NCI-H82 treated with DMSO at 0.1 percent for 48 hours (cell line): Measurements from ENCODE around the gene LAMA1.

Source experiments
- DNase-seq: peaks from one replicate; lab custom pipeline; 2025; ENCODE audit not compliant: unreplicated experiment; lab: John Stamatoyannopoulos, UW

LAMA1 gene

DNA sequence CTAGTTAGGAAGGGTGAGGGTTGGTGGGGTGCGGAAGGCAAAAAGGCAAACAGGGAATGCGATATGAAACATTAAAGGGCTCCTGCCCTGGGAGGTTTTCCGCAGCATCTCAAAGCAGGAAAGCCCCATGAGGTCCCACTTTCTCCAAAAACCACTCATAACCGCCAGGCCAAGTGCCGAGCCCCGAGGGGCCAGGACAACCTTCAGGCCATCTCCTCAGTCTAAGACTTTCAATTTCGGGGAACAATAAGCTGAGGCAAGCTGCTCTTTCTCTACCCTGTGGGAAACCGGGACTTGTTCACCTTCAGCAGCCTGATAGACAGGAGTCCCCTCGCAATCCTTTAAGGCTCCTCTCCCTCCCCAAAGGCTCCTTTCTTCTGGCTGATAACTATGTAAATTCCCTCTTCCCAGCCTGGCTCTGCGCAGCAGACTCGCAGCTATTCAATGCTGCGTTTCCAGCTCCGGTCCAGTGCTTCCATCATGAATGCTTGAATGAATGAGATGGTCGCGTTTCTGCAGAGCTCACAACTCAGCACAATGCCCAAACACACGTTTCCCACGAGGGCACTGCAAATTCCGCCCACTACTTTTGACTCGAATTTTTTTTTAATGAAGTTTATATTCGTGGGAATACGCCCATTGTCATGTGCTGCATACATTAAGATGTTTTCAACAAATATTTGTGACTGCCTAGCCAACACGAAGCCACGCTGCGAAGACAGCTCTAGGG is 1.4 kb downstream of the LAMA1 start:
- DNase-seq = peak; percentile 15

DNA sequence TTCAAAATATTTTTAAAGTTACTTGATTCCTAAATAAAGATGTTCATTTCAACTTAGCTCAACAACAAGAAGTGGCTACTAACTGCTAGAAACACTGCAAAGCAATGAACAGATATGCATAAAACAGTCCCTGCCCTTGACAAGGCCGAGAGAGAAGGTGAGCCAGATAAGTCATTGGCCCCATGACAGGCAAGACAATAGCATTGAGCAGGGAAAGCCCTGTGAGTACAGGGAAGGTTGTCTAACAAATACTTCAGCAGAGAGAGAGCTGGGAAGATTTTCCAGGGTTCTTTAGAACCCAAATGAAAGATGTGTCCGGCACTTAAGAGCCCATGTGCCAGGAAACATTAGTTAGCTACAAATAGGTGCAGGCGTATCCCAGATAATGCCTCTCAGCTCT is 4.7 kb downstream of the LAMA1 start:
- no peak for DNase-seq

DNA sequence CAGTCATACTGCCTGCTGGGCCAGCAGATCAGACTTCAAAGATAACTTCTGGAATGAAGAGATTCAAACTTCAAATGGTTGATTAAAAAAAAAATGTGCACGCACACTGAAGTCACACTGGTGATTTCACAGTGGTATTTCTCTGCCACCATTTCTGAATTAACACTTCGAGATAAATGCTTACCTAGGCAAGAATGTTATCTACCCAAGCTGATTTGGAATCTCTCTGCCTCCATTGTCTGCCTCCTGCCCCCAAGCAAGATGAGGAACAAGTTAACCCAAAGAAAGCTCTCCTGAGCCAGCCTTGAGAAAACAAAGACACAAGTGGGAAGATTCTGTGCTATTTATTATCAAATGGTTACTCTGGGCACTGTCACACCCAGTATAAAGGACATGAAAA is 6.5 kb downstream of the LAMA1 start:
- DNase-seq = no peak

DNA sequence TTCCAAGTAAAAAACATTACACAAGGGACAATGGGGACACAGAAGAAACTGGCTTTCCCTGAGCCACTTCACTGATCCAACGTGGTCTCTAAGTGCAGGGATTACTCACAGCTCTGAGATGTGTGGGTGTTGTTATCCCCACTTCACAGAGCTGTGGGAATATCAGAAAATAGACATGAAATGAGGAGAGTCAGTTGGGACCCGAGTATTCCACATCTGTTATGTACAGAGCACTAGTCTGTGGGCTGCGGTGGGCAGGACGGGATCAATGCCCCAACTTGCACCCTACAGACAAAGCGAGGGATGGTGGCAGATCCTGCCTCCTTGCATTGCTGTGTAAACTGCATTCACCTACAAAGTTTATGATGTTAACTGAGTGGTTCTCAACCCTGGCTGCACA is 11.7 kb downstream of the LAMA1 start:
- DNase-seq = no peak

DNA sequence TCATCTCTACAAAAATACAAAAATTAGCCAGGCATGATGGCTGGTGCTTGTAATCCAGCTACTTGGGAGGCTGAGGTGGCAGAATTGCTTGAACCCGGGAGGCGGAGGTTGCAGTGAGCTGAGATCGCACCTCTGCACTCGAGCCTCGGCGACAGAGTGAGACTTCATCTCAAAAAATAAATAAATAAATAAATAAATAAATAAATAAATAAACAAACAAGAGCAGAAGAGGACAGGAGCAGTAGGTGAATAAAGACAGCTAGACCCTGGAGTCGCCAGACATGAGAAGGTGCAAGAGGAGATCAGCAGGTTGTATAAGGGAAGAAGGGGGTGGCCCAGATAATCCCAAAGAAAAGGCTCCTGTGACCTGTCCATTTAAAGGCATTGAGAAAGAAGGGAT is 12.3 kb downstream of the LAMA1 start:
- no peak for DNase-seq

- DNase-seq = no peak
Measured at GRCh38 chr18:7104649-7105048, 12.9 kb downstream of the LAMA1 start.

- no peak for DNase-seq
Measured at GRCh38 chr18:7102131-7102530, 15.5 kb downstream of the LAMA1 start.

DNA sequence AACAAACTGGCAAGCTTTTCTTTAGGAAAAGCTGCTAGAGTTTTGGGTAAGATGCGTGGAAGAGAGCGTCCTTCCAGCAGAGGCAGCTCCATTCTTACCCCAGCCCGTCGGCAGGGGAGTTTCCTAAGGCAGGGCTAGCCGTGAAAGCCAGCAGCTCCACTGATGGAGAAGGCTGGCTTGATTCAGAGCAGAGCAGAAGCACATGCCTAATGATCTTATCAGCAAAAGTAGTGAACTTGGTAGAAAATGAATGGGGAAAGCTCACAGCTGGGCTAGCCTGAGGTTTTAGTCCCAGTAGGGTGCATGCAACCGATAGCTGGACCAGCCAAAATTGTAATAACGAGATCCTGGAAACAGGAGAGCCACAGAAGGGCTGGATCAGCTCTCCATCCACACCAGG is 20.8 kb downstream of the LAMA1 start:
- no peak for DNase-seq

DNA sequence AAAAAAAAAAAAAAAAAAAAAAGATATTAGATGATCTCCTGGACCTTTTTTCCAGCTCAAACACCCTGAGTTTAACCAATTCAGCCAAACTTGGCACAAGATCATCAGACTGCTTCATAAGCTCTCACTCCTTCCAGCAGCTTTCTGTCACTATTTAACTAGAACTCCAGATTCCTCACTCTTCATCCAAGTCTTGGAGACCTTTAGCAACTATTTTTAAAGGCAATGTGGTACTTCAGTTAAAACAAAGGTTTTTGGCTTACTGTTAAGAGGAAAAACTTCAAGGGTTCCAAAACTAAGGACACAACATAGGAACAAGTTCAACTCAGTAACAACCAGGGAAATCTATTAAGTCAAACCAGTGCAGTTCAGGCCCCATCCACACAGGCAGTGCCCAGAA is 23.2 kb downstream of the LAMA1 start:
- DNase-seq = no peak

DNA sequence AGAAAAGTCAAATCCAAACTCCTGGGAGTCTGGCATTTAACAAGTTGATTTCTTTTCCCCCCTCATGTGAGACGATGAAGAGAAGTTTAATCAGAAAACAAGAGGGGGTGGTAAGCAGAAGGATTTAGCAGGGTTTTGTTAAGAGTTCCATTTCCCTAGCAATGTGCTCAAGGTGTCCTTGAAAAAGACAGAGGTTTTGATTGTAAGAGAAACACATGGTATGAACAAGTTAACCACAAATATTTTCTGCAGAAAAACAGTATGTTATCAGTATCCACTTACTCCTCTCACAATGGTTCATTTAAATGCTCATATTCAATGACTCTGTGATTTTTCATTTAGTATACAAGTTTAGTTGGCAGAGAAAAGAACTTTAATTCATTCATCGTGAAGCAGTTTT is 26.8 kb downstream of the LAMA1 start:
- no peak for DNase-seq

- no peak for DNase-seq
Measured at GRCh38 chr18:7089369-7089768, 28.2 kb downstream of the LAMA1 start.

DNA sequence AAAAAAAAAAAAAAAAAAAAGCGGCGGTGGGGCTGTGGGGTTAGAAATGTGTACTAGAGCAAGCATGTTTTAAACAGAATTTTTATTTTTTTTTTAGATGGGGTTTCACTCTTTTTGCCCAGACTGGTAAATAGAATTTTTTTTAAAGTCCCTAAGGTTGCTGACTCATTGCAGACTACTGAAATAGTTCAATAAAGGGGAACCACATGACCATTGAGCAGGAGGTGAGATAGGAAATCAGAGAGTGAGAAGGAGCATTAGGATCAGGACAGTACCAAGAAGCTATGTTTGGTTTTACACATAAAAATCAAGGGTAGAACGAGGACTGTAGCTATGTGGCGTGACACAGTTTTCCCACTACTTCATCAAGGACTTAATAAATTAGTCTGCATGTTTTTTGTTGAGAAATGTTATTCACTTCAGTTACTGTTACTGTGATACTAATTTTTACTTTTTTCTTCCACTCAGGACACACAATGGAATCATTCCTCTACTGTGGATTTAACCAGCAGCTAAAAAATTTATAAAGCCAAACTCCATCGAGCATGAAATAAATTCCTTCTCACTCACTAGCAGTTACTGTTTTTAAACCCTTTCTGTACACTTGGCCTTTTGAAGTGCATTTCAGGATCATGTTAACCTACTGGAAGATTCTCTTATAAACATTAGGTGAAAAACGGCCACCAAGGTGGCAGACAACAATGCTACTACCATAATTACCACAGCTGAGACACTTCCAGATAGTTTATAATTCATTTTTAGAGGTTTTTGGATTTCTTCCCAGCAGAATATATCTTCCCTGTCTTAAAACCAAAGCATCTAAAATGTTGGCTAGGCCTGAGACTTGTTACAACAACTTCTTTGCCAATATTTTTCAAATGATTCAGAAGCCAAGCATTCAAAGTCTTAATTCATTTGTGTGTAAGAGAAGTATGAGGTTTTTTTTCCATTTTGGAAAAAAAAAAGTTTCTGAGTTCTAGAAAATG is 33.2 kb downstream of the LAMA1 start:
- DNase-seq = no peak

- DNase-seq = no peak
Measured at GRCh38 chr18:7082671-7083070, 34.9 kb downstream of the LAMA1 start.

GRCh38 chr18:7079231-7079630 is 38.4 kb downstream of the LAMA1 start:
- no peak for DNase-seq

GRCh38 chr18:7072593-7072992 is 45.0 kb downstream of the LAMA1 start:
- no peak for DNase-seq

DNA sequence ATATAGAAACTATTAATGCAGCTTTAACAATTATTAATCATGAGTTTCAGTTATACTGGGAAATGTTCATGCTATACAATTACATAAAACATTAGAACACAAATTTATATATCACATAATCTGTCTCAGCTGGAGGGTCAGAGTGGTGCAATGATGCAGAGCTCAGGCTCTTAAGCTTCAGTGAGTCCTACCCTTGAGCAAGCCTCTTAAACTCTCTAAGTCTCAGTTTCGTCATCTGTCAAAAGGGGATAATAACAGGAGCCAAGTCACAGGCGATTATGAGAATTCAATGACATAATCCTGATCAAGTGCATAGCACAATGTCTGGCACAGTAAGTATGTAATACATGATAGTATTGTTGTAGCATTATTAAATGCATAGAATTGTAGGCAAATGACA is 46.0 kb downstream of the LAMA1 start:
- peak; percentile 18 for DNase-seq

- no peak for DNase-seq
Measured at GRCh38 chr18:7070466-7070865, 47.1 kb downstream of the LAMA1 start.

DNA sequence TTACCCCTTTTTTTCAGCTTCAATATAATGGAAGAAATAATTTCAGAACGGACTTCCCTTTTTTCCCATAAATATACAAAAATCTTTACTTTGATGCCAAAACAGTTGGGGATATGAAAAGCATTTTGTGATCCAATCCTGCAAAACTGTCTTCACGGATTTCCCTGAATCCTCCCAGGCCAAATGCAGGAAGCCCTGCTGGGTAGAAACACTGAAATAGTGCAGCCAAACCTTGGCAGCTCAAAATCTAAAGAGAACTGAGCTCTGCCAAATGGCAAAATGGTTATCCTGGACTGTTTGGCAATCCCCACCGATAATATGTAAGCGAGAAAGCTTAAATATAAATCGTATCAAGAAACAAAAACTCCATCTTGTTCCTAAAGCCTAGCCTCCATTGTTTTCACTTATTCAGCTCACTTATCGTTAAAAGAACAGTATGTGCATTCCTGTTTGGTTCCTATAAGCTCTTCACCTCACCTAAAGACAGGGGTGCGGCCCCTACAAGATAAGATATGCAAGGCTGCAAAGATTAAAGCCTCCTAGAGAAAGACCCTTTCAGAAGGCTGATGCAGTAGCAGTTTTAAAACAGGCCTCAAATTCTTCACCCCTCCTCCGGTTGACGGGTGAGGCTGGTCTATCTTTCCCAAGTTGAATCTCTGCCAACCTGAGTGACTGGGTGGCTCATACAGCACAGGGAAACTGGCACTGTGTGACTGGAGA is 48.6 kb downstream of the LAMA1 start:
- DNase-seq = no peak

GRCh38 chr18:7066965-7067555 is 50.5 kb downstream of the LAMA1 start:
- no peak for DNase-seq

DNA sequence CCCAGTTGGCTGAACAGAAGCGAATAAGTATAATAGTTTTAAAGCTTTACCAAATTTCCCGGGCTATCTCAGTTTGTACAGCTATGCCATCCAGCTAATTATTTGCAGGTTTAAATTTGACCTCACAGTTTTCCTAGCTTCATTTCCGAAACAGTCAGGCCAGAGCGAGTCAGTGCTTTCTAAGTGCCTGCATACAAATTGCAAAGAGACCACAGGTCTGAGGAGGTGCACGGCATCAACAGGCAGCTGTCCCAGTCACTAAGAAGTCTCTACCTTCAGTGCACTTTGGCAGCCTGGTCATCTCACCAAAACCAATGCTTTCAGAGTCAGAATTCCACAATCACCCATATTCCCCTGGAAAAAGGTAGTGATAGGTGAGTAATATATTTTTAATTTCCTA is 51.9 kb downstream of the LAMA1 start:
- no peak for DNase-seq

GRCh38 chr18:7064346-7064745 is 53.3 kb downstream of the LAMA1 start:
- DNase-seq = no peak
